GM10847 (cell line): ENCODE measurements around the gene AQP12B.

Source experiments
- POLR2A ChIP-seq: IDR thresholded peaks from 2 replicates; pipeline ENCODE4 v1.6.1; 2011; ENCODE audit not compliant: insufficient read length; ENCODE audit errors: extremely low read depth

AQP12B gene

DNA sequence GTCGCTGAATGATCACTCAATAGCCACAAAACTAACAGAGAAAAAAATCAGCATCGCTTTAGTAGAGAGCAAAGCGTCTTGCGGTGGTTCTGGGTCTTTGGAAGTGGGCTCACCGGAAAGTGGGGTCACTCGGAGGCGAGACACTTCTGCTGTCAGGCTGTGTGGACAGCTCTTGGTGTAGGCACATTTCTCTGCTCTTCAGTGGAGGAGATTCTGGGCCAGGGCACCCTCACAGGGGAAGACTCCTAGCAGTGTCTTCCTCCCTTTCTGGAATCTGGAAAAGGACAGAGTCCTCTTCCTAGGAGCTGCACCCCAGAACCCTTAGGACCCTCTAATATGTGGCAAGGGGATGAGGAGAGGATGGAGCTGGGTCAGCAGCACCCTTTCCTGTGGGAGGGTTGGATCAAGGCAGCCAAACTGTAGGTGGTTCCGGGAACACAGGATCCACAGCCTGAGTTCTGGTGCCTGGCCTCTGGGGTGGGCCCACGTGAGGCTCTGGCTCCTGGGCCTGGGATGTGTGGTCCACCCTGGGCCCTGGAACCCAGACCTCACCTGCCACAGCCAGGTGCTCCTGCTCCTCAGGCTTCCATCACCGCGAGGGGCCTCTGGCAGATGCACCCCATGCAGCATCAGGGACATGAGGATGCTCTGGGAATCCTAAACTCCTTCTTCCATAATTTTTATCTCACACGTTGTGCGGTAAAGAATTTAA lies 32.3 kb downstream of the AQP12B start:
- TF ChIP-seq POLR2A, result no peak

DNA sequence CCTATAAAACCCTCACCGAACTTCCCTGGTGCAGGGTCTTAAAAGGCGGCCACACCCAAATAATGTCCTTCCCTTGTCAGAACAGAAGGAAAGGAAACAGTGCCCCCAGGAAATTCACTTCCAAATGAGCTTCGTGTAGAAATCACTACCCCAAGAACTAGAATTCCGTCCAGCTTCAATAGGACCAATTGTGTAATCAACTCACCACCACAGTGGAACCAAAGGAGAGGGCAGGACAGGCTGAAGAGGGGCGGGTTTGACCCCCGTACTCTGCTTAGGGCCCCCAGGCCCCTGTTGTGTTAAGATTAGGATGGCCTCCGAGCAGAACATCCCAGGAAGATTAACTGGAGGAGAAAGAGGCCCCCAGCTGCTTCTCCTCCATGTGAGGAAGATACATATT lies 33.4 kb downstream of the AQP12B start:
- no peak for TF ChIP-seq POLR2A

GRCh38 chr2:240648650-240649275 lies 33.9 kb downstream of the AQP12B start:
- no peak for TF ChIP-seq POLR2A

DNA sequence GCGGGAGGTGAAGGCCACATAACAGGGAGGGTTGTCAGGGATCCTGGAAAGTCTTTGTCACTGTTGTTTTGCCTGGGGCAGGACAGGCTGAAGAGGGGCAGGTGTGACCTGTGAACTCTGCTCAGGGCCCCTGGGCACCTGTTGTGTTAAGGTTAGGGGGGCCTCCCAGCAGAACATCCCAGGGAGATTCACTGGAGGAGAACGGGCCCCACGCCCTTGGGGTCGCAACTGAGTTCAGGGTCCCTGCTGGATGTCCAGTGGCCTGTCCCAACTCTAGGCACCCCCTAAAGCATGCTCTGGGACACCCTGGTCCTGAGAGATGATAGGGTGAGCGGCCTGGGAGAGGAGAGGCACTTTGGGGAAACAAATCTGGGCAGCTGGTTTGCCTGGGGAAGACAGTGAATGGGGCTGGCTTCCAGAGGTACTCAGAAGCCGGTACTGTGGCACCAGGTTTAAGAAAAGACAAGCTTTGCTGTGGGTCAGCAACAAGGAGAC lies 34.5 kb downstream of the AQP12B start:
- TF ChIP-seq POLR2A, result no peak

- TF ChIP-seq POLR2A, result no peak
Observed at GRCh38 chr2:240647503-240648154, 35.1 kb downstream of the AQP12B start.

- TF ChIP-seq POLR2A, result no peak
Observed at GRCh38 chr2:240646900-240647502, 35.7 kb downstream of the AQP12B start.

- no peak for TF ChIP-seq POLR2A
Observed at GRCh38 chr2:240646176-240646899, 36.3 kb downstream of the AQP12B start.

DNA sequence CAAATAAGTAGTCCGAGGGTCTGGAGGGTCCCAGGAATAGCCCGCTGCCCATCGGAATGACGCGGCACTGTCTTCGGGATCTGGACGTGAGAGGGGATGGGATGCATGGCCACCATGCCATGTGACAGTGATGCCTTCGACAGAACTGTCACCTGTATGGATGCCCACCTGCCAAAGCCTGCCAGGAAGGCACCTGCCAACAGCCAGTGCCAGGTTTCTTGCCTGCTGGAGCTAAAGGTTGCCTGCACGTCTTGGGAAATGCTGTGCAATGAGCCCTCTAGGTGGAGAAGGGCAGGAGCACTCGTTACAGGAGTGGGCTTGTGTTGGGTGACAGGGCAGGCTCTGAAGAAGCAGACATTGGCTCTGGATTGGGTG lies 36.9 kb downstream of the AQP12B start:
- no peak for TF ChIP-seq POLR2A

DNA sequence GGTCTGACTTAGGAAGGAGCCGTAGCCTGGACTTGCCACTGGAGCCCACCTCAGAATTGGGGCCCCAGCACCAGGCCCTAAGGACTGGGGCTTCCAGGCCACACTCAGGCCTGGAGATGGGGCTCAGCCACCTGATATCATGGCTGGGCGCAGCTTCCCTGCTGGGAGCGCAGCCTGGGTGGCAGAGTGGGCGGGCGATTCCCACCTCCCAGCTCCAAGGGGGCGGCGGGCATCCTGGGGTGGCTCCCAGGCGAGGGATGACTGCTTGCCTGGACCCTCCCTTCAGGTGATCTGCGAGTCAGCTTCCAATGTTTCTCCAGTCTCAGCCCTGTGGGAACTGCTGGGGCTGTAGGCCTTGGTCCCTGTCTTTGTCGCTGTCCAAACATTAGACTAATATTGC lies 37.3 kb downstream of the AQP12B start:
- no peak for TF ChIP-seq POLR2A

- no peak for TF ChIP-seq POLR2A
Observed at GRCh38 chr2:240644859-240645301, 37.8 kb downstream of the AQP12B start.

DNA sequence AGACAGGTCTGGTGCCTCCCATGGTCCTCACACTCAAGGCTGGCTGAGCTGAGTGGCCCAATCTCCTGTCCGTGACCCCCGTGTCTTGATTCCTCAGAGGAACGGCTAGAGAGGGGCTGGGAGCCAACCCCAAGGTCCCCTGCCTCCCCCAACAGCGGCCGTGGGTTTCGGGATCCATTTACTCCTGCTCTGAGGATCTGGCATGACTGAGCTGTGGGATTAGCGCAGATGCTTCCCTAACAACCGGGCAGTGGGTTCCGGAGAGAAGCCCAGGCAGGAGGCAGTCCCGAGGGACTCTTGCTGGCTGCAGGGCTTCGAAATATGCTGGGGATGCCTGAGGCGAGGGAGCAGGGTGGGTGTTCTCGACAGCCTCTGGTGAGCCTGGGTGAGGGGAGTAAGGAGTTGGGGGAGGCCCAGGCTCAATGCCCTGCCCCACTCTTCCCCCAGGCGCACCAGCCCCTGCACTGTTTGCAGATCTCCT lies 38.5 kb downstream of the AQP12B start:
- no peak for TF ChIP-seq POLR2A

GRCh38 chr2:240643811-240644150 lies 38.9 kb downstream of the AQP12B start:
- no peak for TF ChIP-seq POLR2A

DNA sequence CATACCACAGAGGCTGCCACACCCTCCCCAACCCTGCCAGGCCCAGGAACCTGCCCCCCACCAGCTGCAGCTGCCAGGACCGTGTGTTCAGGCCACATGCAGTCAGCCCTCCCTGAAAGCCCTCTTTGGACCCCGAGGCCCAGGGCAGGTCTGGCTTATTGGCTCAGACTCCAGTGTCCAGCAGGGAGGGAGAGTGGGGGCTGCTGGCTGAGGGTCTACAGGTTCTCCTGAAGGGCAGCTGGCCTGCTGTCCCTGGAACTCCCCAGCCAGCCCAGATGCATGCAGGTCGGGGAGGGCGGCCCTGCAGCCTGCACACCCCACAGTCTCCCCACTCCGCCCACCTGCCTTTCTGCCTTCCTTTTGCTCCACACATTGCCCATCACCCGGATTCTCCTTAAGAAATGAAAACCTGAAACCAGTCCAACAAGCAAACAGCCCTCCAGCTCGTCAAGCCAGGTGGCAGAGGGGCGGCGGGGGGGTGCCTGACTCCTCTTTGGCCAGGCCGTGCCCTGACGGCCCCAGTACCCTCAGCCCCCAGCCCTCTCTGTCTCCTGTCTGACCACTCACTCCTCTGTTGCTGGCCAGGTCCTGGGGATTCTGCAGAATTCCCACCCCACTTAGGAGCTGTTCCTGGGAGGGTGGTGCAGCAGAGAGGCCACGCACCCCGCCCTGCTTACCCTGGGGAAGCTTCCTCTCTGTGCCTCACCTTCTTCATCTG lies 39.4 kb downstream of the AQP12B start:
- TF ChIP-seq POLR2A, result no peak

- TF ChIP-seq POLR2A, result no peak
Observed at GRCh38 chr2:240642806-240643092, 39.9 kb downstream of the AQP12B start.
